ENCODE results near the gene TM9SF4. TPM values are rescaled to one million over a fixed set of nuclear protein-coding genes. Genes with fewer than 3 reads are reported as not detected.
"Not testable (repeated sequence)": the region's sequence is repeated elsewhere in the genome, so short reads cannot be mapped to it uniquely, and the experiment has no call there.

Gene TM9SF4
- total RNA-seq, 1 donor from 2014 or later: 29.2 TPM

- no peak for DNase-seq (ENCODE audit: low spot score in 2 of 2)
- TF ChIP-seq, protein P1, sequence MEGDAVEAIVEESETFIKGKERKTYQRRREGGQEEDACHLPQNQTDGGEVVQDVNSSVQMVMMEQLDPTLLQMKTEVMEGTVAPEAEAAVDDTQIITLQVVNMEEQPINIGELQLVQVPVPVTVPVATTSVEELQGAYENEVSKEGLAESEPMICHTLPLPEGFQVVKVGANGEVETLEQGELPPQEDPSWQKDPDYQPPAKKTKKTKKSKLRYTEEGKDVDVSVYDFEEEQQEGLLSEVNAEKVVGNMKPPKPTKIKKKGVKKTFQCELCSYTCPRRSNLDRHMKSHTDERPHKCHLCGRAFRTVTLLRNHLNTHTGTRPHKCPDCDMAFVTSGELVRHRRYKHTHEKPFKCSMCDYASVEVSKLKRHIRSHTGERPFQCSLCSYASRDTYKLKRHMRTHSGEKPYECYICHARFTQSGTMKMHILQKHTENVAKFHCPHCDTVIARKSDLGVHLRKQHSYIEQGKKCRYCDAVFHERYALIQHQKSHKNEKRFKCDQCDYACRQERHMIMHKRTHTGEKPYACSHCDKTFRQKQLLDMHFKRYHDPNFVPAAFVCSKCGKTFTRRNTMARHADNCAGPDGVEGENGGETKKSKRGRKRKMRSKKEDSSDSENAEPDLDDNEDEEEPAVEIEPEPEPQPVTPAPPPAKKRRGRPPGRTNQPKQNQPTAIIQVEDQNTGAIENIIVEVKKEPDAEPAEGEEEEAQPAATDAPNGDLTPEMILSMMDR (IDR thresholded peaks at IDR 0.05): no peak
- Histone ChIP-seq H3K4me1 (no peaks in the 10 kb centered on the region), H3K9me3 (no peaks in the 10 kb centered on the region), H3K36me3 (peaks cover 50 to 57% of the 10 kb centered on the region in 2 donors), H3K4me3 (no peak overlapping the region), H3K27ac (no peak overlapping the region), H3K27me3 (no peaks in the 10 kb centered on the region)
- intact Hi-C loops (cut with DNase I): no loop called here
Observed at GRCh38 chr20:32165836-32166545, 56.5 kb downstream of the TM9SF4 start.

- no peaks in the 10 kb centered on the region for H3K27me3 ChIP-seq
- H3K27ac ChIP-seq: no peak overlapping the region
- TF ChIP-seq, protein P1 (IDR thresholded peaks at IDR 0.05): no peak
- intact Hi-C loops (cut with DNase I): no loop called here
- peaks cover 35 to 42% of the 10 kb centered on the region in 2 donors for H3K36me3 ChIP-seq
- DNase-seq (ENCODE audit: low spot score in 2 of 2): no peak
- H3K4me3 ChIP-seq: no peak overlapping the region
- no peaks in the 10 kb centered on the region for H3K9me3 ChIP-seq
- no peaks in the 10 kb centered on the region for H3K4me1 ChIP-seq
Observed at GRCh38 chr20:32167552-32167951, 58.0 kb downstream of the TM9SF4 start.

- TF ChIP-seq, protein P1 (IDR thresholded peaks at IDR 0.05): no peak
- no peaks in the 10 kb centered on the region for H3K9me3 ChIP-seq
- intact Hi-C loops (cut with DNase I): no loop called here
Observed at GRCh38 chr20:32168184-32168910, 58.8 kb downstream of the TM9SF4 start.

GRCh38 chr20:32177696-32178095 lies 68.2 kb downstream of the TM9SF4 start:
- H3K9me3 ChIP-seq; H3K36me3 ChIP-seq; H3K27me3 ChIP-seq; H3K4me1 ChIP-seq; H3K4me3 ChIP-seq; DNase-seq (ENCODE audit: low spot score in 2 of 2); H3K27ac ChIP-seq; intact Hi-C loops (cut with DNase I): not testable (repeated sequence)

More at GRCh38 chr20:32168184-32168910, 58.8 kb downstream of the TM9SF4 start:
- DNase-seq (ENCODE audit: low spot score in 2 of 2): no peak
- H3K27me3 ChIP-seq: no peaks in the 10 kb centered on the region
- H3K4me1 ChIP-seq: no peaks in the 10 kb centered on the region
- no peak overlapping the region for H3K27ac ChIP-seq
- H3K4me3 ChIP-seq: no peak overlapping the region
- H3K36me3 ChIP-seq: peaks cover 31 to 35% of the 10 kb centered on the region in 2 donors

DNA sequence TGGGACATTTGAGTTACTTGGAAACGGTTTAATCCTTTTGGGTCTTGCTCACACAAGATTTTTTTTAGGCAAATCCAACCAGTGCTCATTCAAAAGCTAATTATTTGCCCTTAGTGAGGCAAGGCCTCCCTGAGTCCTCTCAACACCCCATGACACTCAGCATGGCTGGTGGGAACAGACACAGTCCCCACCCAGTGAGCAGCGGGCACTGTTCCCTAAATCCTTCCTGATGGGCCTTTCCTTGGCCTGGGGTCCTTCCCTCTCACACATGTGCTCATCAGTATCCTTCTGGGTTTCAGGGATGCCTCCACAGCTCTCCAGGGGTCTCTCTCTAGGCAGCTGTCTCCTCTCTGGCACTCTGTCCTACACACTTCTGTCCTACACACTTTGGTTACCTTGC lies 70.0 kb downstream of the TM9SF4 start:
- H3K9me3 ChIP-seq: no peaks in the 10 kb centered on the region
- H3K27me3 ChIP-seq: no peaks in the 10 kb centered on the region
- intact Hi-C loops (cut with DNase I): no loop called here
- no peak overlapping the region for H3K4me3 ChIP-seq
- H3K36me3 ChIP-seq: no peaks in the 10 kb centered on the region
- H3K4me1 ChIP-seq: no peaks in the 10 kb centered on the region
- TF ChIP-seq, protein P1 (IDR thresholded peaks at IDR 0.05): no peak
- DNase-seq (ENCODE audit: low spot score in 2 of 2): no peak
- H3K27ac ChIP-seq: no peak overlapping the region

GRCh38 chr20:32179934-32180333 lies 70.4 kb downstream of the TM9SF4 start:
- no peaks in the 10 kb centered on the region for H3K36me3 ChIP-seq
- TF ChIP-seq, protein P1 (IDR thresholded peaks at IDR 0.05): no peak
- intact Hi-C loops (cut with DNase I): no loop called here
- H3K27ac ChIP-seq: no peak overlapping the region
- H3K4me3 ChIP-seq: no peak overlapping the region
- H3K4me1 ChIP-seq: no peaks in the 10 kb centered on the region
- no peaks in the 10 kb centered on the region for H3K9me3 ChIP-seq
- no peak for DNase-seq (ENCODE audit: low spot score in 2 of 2)
- H3K27me3 ChIP-seq: no peaks in the 10 kb centered on the region
